Progenitor cell of endocrine pancreas (in vitro differentiated cells): ENCODE results near the gene OR3A1. TPM values are rescaled to one million over a fixed set of nuclear protein-coding genes. Genes with fewer than 3 reads are reported as not detected.
"Not testable (repeated sequence)": the region's sequence is repeated elsewhere in the genome, so short reads cannot be mapped to it uniquely, and the experiment has no call there.

Experiments used
- DNase-seq: peaks from one replicate; pipeline ENCODE4 v3.0.0; 2021; ENCODE audit warnings: low spot score; ENCODE audit not compliant: unreplicated experiment
- H3K27ac Mint-ChIP-seq: 2 replicates; pipeline ENCODE4 v1.8.0; 2021; ENCODE audit warnings: mild to moderate bottlenecking, moderate library complexity, mixed read lengths
- H3K27me3 Mint-ChIP-seq: 2 replicates; pipeline ENCODE4 v1.8.0; 2021; ENCODE audit warnings: mixed read lengths
- H3K36me3 Mint-ChIP-seq: 2 replicates; pipeline ENCODE4 v1.8.0; 2022; ENCODE audit warnings: mixed read lengths; ENCODE audit not compliant: insufficient read depth
- H3K4me1 Mint-ChIP-seq: 2 replicates; pipeline ENCODE4 v1.8.0; 2021; ENCODE audit warnings: low read depth, mixed read lengths
- H3K4me3 Mint-ChIP-seq: 2 replicates; pipeline ENCODE4 v1.8.0; 2021; ENCODE audit warnings: low read depth, mild to moderate bottlenecking, moderate library complexity, mixed read lengths
- H3K9me3 Mint-ChIP-seq: 2 replicates; pipeline ENCODE4 v1.8.0; 2021; ENCODE audit warnings: low read depth, mixed read lengths
- total RNA-seq: library from RNA; stranded (reverse); gene quantifications from 2 replicates; pipeline ENCODE4 v1.2.1, GENCODE V29; 2021
- TF ChIP-seq, protein P1 (sequence below): fragments of 200-600 bp; sonication (generic); IDR thresholded peaks from one replicate; pipeline ENCODE4 v1.5.0; 2021; ENCODE audit warnings: antibody characterized with exemption, mild to moderate bottlenecking; ENCODE audit not compliant: unreplicated experiment

The OR3A1 gene
- total RNA-seq, 1 donor from 2014 or later = not detected

DNA sequence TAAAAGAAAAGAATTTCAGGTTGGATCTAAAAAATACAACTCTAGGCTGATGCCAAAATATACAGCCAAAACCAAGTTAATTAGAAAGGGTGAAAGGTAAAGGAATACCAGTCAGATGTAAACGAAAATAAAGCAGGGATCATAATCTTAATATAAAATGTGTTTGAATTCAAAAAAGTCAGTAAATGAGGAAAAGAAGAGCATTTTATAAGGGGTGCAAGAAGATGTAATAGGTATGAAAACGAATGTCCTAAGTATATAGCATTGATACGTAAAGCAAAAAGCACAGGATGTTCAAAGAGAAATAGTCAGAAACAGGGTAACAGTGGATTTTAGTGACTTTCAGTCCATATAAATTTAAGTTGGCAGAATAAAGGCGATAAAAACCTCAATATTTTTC is 2.5 kb downstream of the OR3A1 start:
- no peaks in the 10 kb centered on the region for H3K4me1 Mint-ChIP-seq
- H3K36me3 Mint-ChIP-seq = no peaks in the 10 kb centered on the region
- H3K4me3 Mint-ChIP-seq = no peak overlapping the region
- peaks cover 52% of the 10 kb centered on the region for H3K9me3 Mint-ChIP-seq
- DNase-seq = no peak
- TF ChIP-seq, protein P1, sequence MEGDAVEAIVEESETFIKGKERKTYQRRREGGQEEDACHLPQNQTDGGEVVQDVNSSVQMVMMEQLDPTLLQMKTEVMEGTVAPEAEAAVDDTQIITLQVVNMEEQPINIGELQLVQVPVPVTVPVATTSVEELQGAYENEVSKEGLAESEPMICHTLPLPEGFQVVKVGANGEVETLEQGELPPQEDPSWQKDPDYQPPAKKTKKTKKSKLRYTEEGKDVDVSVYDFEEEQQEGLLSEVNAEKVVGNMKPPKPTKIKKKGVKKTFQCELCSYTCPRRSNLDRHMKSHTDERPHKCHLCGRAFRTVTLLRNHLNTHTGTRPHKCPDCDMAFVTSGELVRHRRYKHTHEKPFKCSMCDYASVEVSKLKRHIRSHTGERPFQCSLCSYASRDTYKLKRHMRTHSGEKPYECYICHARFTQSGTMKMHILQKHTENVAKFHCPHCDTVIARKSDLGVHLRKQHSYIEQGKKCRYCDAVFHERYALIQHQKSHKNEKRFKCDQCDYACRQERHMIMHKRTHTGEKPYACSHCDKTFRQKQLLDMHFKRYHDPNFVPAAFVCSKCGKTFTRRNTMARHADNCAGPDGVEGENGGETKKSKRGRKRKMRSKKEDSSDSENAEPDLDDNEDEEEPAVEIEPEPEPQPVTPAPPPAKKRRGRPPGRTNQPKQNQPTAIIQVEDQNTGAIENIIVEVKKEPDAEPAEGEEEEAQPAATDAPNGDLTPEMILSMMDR = no peak
- H3K27me3 Mint-ChIP-seq = no peaks in the 10 kb centered on the region
- H3K27ac Mint-ChIP-seq = no peak overlapping the region

DNA sequence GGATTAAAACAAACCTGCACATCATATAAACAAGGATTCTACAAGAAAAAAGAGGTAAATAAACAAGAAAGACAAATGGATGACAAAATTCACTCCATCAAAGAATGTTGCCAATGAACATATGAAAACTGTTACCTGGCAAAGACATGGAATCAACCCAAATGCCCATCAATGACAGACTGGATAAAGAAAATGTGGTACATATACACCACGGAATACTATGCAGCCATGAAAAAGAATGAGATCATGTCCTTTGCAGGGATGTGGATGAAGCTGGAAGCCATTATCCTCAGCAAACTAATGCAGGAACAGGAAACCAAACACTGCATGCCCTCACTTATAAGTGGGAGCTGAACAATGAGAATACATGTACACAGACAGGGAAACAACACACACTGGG is 4.6 kb downstream of the OR3A1 start:
- not testable (repeated sequence) for H3K36me3 Mint-ChIP-seq, DNase-seq, H3K4me1 Mint-ChIP-seq, H3K4me3 Mint-ChIP-seq, H3K27me3 Mint-ChIP-seq, H3K27ac Mint-ChIP-seq
- peaks cover 61% of the 10 kb centered on the region for H3K9me3 Mint-ChIP-seq

DNA sequence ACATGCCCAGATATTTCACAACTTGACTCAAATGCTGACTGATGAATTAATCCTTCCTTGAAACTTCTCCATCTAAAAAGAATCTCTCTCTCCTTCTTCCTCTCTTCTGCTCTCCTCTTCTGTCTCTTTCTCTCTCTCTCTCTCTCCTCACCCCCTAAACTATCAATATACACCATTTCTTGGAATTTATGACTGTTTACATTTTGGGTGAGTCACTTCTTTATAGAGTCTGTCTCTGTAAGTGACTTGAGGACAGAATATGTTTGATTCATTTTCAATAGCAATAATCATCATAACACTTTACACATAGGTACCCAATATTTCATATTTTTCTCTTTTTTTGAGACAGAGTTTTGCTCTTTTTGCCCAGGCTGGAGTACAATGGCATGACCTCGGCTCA is 15.3 kb downstream of the OR3A1 start:
- TF ChIP-seq, protein P1 = no peak
- Mint-ChIP-seq H3K27me3 (no peaks in the 10 kb centered on the region), H3K9me3 (peaks cover 39% of the 10 kb centered on the region), H3K27ac (no peak overlapping the region), H3K4me3 (no peak overlapping the region), H3K4me1 (no peaks in the 10 kb centered on the region), H3K36me3 (peaks cover 2% of the 10 kb centered on the region)
- DNase-seq = no peak

DNA sequence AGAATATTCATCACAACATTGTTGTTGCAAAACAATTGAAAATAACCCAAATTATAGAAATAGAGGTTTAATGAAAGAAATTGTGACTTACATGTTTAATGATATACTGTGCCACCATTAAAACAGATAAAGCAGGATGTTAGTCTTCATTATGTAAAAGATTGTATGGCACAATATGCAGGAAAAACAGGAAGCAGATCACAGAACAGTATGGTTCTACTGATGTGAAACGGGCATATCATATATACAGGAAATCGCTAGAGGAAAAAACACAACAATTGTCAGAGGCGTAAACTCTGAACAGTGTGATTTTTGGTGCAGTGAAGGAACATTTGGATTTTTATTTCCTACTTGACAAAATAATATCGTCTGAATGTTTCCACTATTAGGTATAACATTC is 22.0 kb downstream of the OR3A1 start:
- peaks cover 2% of the 10 kb centered on the region for H3K36me3 Mint-ChIP-seq
- no peak overlapping the region for H3K4me3 Mint-ChIP-seq
- TF ChIP-seq, protein P1 = no peak
- H3K9me3 Mint-ChIP-seq = peaks cover 36% of the 10 kb centered on the region
- H3K27me3 Mint-ChIP-seq = no peaks in the 10 kb centered on the region
- no peak overlapping the region for H3K27ac Mint-ChIP-seq
- DNase-seq = no peak
- no peaks in the 10 kb centered on the region for H3K4me1 Mint-ChIP-seq

DNA sequence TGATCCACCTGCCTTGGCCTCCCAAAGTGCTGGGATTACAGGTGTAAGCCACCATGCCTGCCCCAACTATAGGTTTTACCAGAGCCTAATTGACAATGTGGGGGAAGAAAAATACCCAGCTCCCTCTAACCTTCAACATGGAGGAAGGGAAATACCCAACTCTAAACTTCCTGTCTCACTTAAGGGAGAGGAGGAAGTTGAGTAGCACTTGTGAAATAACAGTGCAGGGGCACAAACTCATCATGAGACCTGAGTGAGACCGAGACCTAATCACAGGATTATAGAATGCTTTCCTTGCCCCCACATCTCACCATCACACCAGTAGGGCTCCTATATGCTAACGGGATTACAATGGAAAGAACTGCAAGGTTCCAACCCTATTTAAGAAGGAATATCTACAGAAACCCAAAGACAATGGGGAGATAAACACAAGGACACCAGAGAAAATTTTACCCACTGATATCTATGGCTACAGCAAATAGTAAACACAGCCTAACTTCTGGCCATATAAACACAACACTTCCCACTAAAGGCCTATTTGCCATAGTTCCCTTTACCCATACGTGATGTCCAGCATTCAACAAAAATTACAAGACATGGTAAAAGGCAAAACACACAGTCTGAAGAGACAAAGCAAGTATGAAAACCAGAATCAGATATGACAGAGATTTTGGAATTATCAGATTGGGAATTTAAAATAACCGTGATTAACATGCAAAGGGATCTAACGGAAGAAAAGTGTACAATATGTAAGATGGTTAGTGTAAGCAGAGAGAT is 26.9 kb downstream of the OR3A1 start:
- H3K27me3 Mint-ChIP-seq = no peaks in the 10 kb centered on the region
- H3K4me1 Mint-ChIP-seq = no peaks in the 10 kb centered on the region
- H3K4me3 Mint-ChIP-seq = no peak overlapping the region
- no peaks in the 10 kb centered on the region for H3K36me3 Mint-ChIP-seq
- DNase-seq = no peak
- no peak overlapping the region for H3K27ac Mint-ChIP-seq
- peaks cover 44% of the 10 kb centered on the region for H3K9me3 Mint-ChIP-seq
- TF ChIP-seq, protein P1 = no peak

DNA sequence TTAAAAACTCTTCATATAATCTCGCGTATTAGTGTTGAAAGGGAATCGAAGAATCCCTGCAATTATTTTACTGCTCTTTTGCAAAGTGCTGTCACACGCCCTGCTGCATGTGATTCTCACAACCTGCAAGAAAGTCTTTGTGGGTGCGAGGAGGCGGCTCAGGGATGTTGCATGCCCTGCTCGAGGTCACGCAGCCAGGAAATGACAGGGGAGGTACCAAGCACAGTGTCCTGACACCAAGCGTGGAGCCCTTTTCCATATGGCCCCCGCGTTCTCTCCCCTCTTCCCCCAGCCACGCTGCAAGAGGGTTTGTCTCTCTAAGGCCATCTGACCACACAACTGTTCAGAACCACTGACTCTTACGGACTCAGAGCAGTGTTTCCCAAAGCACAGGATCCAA is 37.6 kb downstream of the OR3A1 start:
- TF ChIP-seq, protein P1 = no peak
- no peak for DNase-seq
- Mint-ChIP-seq H3K27me3 (no peaks in the 10 kb centered on the region), H3K4me1 (no peaks in the 10 kb centered on the region), H3K36me3 (no peaks in the 10 kb centered on the region), H3K9me3 (peaks cover 39% of the 10 kb centered on the region), H3K4me3 (no peak overlapping the region), H3K27ac (no peak overlapping the region)
